HL-60 (cell line): ENCODE measurements around the gene CDKN2B-AS1.

Source experiments
- DNase-seq, 2 experiments: peaks; one replicate each; pipeline ENCODE4 v3.0.0-alpha.2; 2010 to 2020; ENCODE audit warnings: low read depth in 1 of 2, low spot score in 1 of 2
- H3K27ac ChIP-seq: fragments of 250-450 bp; sonication (Bioruptor Pico); replicated peaks from 2 replicates; pipeline ENCODE4 v1.5.1; 2020; ENCODE audit warnings: mild to moderate bottlenecking, moderate library complexity
- H3K27me3 ChIP-seq: fragments of 250-450 bp; sonication (Bioruptor Pico); 2 replicates; pipeline ENCODE4 v1.5.1; 2021; ENCODE audit warnings: mild to moderate bottlenecking, moderate library complexity; ENCODE audit not compliant: insufficient read depth, poor library complexity, severe bottlenecking
- H3K4me3 ChIP-seq: replicated peaks from 2 replicates; pipeline ENCODE4 v1.5.1; 2011; ENCODE audit warnings: mild to moderate bottlenecking, control low read depth, low read length; ENCODE audit not compliant: insufficient read depth
- GABPA ChIP-seq: IDR thresholded peaks from 2 replicates; pipeline ENCODE4 v1.6.1; 2012; ENCODE audit warnings: low read depth
- POLR2AphosphoS5 ChIP-seq: IDR thresholded peaks from 2 replicates; pipeline ENCODE4 v1.6.1; 2012; ENCODE audit warnings: low read depth
- REST ChIP-seq: IDR thresholded peaks from 2 replicates; pipeline ENCODE4 v1.6.1; 2012; ENCODE audit warnings: low read depth; ENCODE audit not compliant: insufficient replicate concordance
- SPI1 ChIP-seq: IDR thresholded peaks from 2 replicates; pipeline ENCODE4 v1.6.1; 2012; ENCODE audit warnings: low read depth, mild to moderate bottlenecking, borderline replicate concordance
- TF ChIP-seq, protein P1 (sequence below): IDR thresholded peaks from one replicate; pipeline ENCODE4 v1.5.1; 2011; ENCODE audit warnings: low read length, control low read depth, inconsistent platforms; ENCODE audit not compliant: insufficient read depth

The CDKN2B-AS1 gene

GRCh38 chr9:21961569-21961968 lies 33.0 kb upstream of the CDKN2B-AS1 start:
- DNase-seq: no peak
- Histone ChIP-seq H3K27me3 (no peaks in the 10 kb centered on the region), H3K27ac (no peak overlapping the region), H3K4me3 (no peak overlapping the region)
- TF ChIP-seq GABPA (no peak), SPI1 (no peak), POLR2AphosphoS5 (no peak), REST (no peak)
- TF ChIP-seq, protein P1, sequence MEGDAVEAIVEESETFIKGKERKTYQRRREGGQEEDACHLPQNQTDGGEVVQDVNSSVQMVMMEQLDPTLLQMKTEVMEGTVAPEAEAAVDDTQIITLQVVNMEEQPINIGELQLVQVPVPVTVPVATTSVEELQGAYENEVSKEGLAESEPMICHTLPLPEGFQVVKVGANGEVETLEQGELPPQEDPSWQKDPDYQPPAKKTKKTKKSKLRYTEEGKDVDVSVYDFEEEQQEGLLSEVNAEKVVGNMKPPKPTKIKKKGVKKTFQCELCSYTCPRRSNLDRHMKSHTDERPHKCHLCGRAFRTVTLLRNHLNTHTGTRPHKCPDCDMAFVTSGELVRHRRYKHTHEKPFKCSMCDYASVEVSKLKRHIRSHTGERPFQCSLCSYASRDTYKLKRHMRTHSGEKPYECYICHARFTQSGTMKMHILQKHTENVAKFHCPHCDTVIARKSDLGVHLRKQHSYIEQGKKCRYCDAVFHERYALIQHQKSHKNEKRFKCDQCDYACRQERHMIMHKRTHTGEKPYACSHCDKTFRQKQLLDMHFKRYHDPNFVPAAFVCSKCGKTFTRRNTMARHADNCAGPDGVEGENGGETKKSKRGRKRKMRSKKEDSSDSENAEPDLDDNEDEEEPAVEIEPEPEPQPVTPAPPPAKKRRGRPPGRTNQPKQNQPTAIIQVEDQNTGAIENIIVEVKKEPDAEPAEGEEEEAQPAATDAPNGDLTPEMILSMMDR: no peak

DNA sequence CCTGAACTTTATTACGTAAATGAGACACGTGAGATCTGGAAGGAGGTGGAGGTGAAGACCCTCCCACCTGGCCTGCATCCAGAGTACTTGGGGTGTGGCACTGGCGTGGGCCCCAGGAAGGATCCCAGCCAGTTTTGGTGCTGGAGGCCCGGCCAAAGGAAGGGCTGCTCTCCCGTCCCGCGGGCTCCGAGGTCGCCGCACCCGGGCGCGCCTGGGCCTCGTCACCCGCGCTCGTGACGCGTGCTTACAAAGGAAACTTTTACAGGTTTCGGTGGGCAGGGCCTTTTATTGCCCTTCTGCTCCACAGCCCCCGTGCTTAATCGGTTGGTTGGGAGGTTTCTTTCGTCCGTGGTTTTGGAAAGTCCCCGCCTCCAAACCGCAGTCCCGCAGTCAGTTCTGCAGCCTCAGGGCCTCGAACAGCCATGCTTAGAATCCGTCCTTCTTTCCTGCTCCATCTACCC lies 29.6 kb upstream of the CDKN2B-AS1 start:
- H3K27ac ChIP-seq: peak overlapping the region; percentile 85
- DNase-seq: peak in 1 of 2 experiments; percentile 70
- TF ChIP-seq POLR2AphosphoS5 (no peak), REST (no peak), GABPA (no peak), SPI1 (no peak)
- peak overlapping the region; percentile 41 for H3K4me3 ChIP-seq
- no peaks in the 10 kb centered on the region for H3K27me3 ChIP-seq

DNA sequence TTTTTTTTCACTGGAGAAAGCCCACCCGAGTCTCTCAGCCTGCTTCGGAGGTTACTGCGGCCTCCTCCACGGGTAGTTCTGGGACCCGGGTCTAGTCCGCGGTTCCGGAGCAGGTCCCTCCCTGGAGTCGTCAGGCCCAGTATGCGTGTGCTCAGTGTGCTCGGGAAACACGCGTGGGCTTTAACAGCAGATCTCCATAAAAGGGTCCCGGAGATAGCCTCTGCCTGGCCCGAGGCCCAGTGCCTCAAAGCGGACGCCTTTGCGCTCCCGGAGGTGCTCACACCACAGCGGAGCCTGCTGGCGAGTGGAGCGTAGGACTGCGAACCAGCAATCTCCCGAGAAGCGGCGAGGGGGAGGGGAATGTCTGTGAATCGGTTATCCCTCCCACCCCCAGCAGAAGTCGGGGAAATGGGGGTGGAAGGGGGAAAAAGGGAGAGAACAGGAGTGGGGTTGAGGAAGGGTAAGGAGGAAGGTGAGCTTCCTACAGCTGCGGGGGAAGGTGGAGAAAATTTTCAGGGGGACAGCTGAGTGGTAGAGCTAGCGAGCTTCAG lies 29.1 kb upstream of the CDKN2B-AS1 start:
- Histone ChIP-seq H3K27ac (peak overlapping the region; percentile 85), H3K27me3 (no peaks in the 10 kb centered on the region), H3K4me3 (peak overlapping the region; percentile 41)
- peak in 1 of 2 experiments; percentile 73 for DNase-seq
- TF ChIP-seq GABPA (no peak), REST (no peak), POLR2AphosphoS5 (no peak), SPI1 (no peak)
- TF ChIP-seq, protein P1: peak; percentile 30
